ENCODE data around the gene GNAL.
"Not testable (repeated sequence)": the region's sequence is repeated elsewhere in the genome, so short reads cannot be mapped to it uniquely, and the experiment has no call there.

Gene GNAL

DNA sequence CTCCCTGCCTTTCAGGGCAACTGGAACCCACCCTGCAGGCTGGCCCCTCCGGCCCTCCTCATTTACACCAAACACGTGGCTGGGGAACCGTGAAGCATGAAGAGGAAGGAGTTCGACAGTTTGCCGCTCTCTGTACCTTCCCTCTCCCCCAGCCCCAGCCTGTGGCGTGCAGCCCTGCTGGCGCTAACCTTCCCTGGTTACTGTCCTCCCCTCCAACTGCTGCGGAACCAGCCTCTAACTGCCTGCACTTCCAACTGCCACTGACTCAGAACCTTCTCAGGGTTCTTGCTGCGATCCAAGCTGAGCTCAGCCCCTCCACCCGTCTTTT, 19.2 kb upstream of the GNAL start:
- DNase-seq: no peak

GRCh38 chr18:11671156-11671555, 17.9 kb upstream of the GNAL start:
- DNase-seq: no peak

DNA sequence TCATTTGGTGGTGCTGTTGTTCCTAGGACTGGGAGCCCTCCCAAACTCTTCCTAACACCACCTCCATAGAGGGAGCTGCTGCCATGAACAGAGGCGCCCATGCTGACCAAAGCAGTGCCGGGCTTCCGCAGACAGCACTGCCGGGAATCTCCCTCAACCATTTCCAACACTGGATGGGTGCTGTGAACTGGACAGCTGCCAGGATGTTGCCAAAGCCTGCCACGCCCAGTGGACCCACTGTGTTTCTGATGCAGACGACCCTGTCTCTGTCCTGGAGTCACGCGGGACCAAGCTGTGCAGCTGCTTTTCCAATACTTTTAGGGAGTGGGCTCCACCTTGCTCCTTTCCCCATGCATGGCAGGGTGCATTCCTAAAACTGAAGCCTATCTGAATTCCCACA, 16.9 kb upstream of the GNAL start:
- no peak for DNase-seq

GRCh38 chr18:11672846-11673454, 16.1 kb upstream of the GNAL start:
- DNase-seq: no peak

DNA sequence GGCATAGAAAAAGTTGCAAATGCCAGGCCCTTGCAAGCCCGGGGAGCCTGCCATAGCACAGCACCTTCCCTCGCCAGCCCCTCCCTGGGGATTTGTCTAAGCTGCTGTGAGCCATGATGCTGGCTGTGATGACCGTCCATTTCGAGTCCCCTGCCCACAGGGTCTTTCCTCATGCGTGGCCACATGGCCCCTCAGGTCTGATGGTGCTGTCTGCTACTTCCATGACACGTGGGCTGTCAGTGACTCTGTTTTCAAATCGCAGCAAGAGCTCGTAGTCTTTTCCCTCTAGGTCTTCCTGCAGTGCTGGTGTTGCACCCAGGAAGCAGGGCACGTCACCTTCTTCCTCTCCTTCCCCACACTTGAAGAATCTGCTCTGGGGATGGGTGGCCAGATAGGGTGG, 15.5 kb upstream of the GNAL start:
- no peak for DNase-seq

- no peak for DNase-seq
Measured at GRCh38 chr18:11674119-11674518, 14.9 kb upstream of the GNAL start.

DNA sequence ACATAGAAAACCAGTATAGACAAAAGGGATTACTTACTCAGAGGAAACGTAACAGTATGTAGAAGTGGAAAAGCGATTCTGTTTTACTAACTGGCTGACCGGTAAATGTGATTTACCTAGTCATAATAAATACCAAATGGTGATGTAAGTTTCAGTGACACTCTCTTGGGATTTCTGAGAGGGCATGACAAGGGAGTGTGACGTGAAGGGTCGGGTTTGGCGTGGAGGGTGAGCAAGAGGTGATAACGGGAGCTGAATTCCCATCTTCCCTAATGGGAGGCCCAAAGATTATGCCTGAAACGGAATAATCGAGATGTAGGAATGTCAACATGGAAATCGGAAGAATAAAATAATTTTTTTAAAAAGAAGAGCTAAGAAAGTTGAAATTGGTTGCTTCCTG, 12.7 kb upstream of the GNAL start:
- DNase-seq: no peak

DNA sequence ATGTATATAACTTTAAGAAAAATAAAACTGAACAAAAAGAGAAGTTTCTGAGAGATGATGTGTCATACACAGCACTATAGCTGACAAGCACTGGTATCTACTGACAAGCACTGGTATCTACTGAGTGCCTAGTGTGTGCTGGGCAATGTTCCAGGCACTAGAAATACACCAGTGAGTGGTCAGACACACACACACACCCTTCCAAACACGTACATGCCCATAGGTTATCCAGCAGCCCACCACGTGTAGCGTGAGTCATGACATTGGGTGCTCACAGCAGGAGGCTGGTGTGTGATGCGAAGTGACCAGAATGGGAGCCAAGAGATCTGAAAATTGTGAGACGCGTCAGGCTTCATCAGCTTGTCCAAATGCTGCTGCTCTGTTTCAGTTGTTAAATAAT, 12.2 kb upstream of the GNAL start:
- no peak for DNase-seq

DNA sequence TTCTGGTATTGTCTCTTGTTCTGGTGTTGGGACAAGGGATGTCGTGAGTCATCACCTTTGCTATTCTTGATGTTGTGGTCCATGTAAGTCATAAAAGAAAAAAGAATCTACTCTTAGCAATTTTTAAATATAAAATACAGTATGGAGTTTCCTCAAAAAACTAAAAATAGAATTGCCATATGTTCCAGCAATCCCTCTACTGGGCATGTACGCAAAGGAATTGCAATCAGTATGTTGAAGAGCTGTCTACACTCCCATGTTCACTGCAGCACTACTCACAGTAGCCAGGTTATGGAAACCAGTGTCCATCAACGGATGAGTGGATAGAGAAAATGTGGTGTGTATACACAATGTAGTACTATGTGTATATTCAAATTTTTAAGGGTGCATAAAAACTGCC, 10.9 kb upstream of the GNAL start:
- no peak for DNase-seq

GRCh38 chr18:11689669-11690565, 853 bp downstream of the GNAL start:
- DNase-seq: no peak

GRCh38 chr18:11690660-11691059, 1.6 kb downstream of the GNAL start:
- DNase-seq: not testable (repeated sequence)

GRCh38 chr18:11695736-11696135, 6.7 kb downstream of the GNAL start:
- DNase-seq: no peak

DNA sequence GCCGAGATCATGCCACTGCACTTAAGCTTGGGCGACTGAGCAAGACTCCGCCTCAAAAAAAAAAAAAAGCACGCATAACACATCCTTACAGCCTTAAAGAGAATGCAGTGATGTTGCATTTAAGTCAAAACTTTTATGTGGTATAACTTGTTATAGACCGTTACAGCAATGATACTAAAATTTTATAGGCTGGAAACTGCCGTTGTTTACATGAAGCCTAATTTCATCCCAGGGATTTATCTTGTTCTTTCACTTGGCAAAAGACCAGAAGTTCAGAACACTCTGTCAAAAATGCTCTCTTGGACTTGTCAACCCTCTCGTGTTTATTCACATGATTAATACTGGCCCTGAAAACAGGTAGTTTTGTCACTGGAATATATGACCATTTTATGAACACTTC, 7.4 kb downstream of the GNAL start:
- no peak for DNase-seq

- no peak for DNase-seq
Measured at GRCh38 chr18:11700876-11701275, 11.8 kb downstream of the GNAL start.

GRCh38 chr18:11710578-11710977, 21.5 kb downstream of the GNAL start:
- no peak for DNase-seq

- DNase-seq: no peak
Measured at GRCh38 chr18:11713756-11714155, 24.7 kb downstream of the GNAL start.

- no peak for DNase-seq
Measured at GRCh38 chr18:11714244-11714918, 25.3 kb downstream of the GNAL start.

DNA sequence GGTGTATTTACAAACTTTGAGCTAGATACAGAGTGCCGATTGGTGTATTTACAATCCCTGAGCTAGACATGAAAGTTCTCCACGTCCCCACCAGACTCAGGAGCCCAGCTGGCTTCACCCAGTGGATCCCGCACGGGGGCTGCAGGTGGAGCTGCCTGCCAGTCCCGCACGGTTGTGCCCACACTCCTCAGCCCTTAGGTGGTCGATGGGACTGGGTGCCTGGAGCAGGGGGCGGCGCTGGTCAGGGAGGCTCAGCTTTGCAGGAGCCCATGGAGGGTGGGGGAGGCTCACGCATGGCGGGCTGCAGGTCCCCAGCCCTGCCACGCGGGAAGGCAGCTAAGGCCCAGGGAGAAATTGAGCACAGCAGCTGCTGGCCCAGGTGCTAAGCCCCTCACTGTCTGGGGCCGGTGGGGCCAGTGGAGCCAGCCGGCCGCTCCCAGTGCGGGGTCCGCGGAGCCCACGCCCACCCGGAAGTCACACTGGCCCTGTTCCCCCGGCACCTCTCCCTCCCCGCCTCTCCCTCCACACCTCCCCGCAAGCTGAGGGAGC, 27.8 kb downstream of the GNAL start:
- DNase-seq: not testable (repeated sequence)

DNA sequence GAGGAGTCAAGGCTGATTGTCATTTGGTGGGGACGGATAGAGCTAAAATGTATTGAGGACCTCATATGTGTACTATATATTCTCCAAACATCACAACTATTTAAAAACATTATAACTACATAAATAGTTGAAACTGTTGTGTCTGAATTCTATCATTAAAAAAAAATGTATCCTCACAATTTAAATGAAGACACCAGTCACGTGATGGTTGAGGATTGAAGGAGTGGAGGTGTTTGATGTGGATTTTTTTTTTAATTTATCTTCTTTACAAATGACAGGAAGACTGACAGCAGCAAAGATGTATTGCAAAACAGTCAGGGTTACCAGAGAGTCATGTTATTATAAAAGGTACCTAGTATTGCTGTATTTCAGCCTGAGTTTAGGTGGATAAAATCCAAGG, 30.0 kb downstream of the GNAL start:
- no peak for DNase-seq

DNA sequence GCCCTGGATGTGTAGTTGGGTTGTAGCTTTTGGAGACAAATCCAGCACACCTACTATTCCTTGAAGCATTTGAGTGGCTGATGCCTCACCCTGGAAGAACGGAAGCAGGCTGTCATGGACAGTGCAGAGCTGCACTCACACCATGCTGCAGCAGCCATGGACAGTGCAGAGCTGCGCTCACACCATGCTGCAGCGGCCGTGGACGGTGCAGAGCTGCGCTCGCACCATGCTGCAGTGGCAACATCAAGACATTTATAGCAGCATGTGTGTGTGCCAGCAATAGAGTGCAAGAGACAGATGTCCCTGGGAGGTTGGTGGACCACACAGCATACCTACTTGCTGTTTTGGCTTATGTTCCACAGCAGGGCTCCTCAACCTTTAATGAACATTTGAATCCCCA, 30.6 kb downstream of the GNAL start:
- DNase-seq: no peak

- DNase-seq: no peak
Measured at GRCh38 chr18:11721720-11722119, 32.7 kb downstream of the GNAL start.

DNA sequence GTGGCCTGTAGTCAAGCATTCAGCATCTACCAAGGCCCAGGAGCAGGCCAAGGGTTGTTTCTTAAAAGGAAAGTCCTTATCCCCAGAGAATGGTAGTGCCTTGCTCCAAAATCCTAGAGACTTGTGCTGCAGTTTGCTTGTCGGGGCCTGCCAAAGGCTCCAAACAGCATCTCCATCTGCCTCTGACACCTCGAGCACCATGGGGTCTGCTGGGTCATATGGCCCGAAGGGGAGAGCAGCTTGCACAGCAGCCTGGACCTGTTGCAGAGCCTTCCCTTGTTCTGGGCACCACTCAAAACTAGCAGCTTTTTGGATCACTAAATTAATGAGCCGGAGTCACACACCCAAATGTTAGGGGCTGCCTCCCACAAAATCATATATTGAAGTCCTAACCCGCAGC, 35.7 kb downstream of the GNAL start:
- no peak for DNase-seq

DNA sequence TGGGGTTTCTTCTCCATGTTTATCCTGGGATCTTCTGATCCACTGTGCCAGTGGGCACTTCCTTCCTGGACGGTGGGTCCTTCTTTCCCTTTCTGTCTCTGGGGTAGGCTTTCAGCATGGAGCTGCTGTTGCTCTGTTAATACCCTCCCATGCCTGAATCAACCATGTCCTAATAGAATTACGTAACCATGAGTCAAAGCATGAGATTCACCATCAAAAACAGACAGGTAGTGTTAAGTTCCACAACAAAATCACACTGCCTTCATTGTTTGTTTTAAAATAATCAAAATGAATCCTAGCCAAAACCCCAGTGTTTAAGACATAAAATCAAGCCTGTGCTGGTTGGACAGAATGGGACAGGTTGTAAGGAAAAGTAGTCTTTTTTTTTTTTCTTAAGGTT, 37.5 kb downstream of the GNAL start:
- DNase-seq: no peak

- no peak for DNase-seq
Measured at GRCh38 chr18:11728249-11728648, 39.2 kb downstream of the GNAL start.
